ENCODE results near the gene UGT1A7. TPM values are rescaled to one million over a fixed set of nuclear protein-coding genes. Genes with fewer than 3 reads are reported as not detected.
"Not testable (repeated sequence)": the region's sequence is repeated elsewhere in the genome, so short reads cannot be mapped to it uniquely, and the experiment has no call there.

Gene UGT1A7
- total RNA-seq (2014; rRNA removed; shearing (Covaris generic)), result not detected in 2 replicates

GRCh38 chr2:233681521-233682099 lies at the start of gene UGT1A7:
UGT1A7 (plus strand) TSS chr2:233681901; CDS start chr2:233681938, 37 bp downstream.
- no peak for DNase-seq (ENCODE audit: low read depth)

DNA sequence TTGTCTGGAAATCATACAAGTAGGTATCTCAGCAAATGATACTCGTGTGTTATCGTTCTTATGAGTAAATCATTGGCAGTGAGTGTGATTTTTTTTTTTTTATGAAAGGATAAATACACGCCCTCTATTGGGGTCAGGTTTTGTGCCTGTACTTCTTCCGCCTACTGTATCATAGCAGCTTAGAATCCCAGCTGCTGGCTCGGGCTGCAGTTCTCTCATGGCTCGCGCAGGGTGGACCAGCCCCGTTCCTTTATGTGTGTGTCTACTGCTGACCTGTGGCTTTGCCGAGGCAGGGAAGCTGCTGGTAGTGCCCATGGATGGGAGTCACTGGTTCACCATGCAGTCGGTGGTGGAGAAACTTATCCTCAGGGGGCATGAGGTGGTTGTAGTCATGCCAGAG lies 45.4 kb upstream of the UGT1A7 start, which contains the start of gene UGT1A10:
TSS of gene UGT1A10 (plus strand) at position 143 of the 400 bp plus-strand sequence. CDS start at position 218, 75 bp downstream.
- peak; percentile 8 for DNase-seq (ENCODE audit: low read depth)

DNA sequence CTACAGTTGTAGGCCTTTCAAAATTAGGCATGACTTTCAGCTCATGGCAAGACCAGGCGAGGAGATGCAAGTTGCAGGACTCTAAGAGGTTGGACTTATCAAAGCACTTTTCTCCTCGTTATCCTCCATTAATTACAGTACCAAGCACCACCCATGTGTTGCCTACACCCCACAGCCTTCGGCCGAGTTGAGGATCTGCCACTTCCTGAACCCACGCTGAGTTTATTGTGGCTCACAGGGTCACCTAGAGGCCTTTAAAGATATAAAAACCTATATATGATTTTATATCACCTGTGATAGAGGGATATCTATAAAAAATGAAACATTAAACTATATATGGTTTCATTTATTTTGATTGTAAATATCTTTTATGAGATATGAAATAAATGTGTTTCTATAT lies 42.9 kb upstream of the UGT1A7 start:
- DNase-seq (ENCODE audit: low read depth), result no peak

GRCh38 chr2:233639860-233640259 lies 41.8 kb upstream of the UGT1A7 start:
- no peak for DNase-seq (ENCODE audit: low read depth)

DNA sequence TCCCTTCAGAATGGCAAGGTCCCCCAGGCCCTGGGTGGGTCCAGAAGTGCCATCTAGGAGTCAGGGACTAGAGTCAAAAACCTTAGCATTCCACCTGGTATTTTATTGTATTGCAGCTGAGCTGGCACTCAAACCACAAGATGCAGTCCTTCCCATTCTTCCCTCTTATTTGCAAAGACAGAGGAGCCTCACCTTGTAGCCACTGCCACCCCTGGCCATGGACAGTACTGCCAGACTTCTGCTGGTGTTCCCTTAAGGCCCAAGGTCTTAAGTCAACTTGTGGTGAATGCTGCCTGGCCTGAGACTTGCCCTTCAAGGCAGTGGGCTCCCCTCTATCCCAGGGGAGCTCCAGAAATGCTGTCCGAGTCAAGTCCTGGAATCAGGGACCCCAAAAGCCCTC lies 38.6 kb upstream of the UGT1A7 start:
- peak; percentile 19 for DNase-seq (ENCODE audit: low read depth)

GRCh38 chr2:233646033-233646432 lies 35.7 kb upstream of the UGT1A7 start:
- DNase-seq (ENCODE audit: low read depth), result not testable (repeated sequence)

- DNase-seq (ENCODE audit: low read depth), result no peak
Measured at GRCh38 chr2:233650981-233651380, 30.7 kb upstream of the UGT1A7 start.

DNA sequence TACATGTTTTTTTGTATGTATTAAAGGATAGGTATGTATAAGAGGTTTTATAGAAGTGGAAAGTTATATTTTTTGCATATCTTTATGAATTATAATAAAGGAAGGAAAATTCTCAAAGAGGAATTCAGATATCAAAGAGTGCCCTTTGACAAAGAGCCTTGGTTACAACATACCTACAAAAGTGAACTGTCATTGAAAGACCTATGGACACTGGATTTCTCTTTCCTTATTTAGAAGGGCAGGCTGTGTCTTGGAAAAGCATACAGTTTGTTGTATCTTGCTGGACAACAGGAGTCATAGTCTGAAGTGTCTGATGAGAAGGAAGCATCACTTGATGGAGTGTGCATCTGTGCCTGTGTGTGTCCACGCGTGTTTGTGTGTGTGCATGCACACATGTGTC lies 30.3 kb upstream of the UGT1A7 start:
- DNase-seq (ENCODE audit: low read depth), result no peak

- DNase-seq (ENCODE audit: low read depth), result no peak
Measured at GRCh38 chr2:233654501-233654900, 27.2 kb upstream of the UGT1A7 start.

DNA sequence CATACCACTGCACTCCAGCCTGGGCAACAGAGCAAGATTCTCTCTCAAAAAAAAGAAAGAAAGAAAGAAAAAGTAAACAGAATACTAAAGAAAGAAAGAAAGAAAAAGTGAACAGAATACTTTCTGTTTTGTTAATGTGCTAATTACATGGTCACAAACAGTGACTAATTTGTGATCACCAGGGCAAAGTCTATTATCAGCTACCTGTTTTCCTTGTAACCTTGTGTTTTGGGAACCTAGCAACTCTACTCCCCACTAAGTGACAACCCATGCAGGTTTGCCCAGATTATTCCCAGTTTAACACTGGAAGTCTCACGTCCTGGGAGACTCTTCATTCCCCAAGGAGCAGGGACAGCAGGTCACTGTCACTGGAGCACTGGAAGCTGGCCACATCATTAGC lies 26.7 kb upstream of the UGT1A7 start:
- DNase-seq (ENCODE audit: low read depth), result no peak

GRCh38 chr2:233655943-233656342 lies 25.8 kb upstream of the UGT1A7 start:
- not testable (repeated sequence) for DNase-seq (ENCODE audit: low read depth)

GRCh38 chr2:233656443-233656842 lies 25.3 kb upstream of the UGT1A7 start:
- DNase-seq (ENCODE audit: low read depth), result no peak

DNA sequence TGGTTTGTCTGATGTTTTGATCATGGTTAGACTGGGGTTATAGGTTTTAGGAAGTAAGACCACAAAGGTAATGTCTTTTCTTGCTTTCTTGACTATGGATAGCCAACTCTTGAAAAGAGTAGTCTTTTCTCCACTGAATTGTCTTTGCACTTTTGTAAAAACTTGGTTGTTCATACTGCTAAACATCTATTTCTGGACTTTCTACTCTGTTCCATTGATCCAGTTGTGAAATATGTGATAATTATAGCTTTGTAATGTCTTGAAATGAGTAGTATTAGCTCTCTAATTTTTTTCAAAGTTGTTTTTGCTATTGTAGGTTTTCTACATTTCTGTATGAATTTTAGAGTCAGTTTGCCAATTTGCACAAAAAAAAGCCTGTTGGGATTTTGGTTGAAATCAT lies 23.1 kb upstream of the UGT1A7 start:
- DNase-seq (ENCODE audit: low read depth), result no peak

GRCh38 chr2:233663911-233664310 lies 17.8 kb upstream of the UGT1A7 start:
- no peak for DNase-seq (ENCODE audit: low read depth)

DNA sequence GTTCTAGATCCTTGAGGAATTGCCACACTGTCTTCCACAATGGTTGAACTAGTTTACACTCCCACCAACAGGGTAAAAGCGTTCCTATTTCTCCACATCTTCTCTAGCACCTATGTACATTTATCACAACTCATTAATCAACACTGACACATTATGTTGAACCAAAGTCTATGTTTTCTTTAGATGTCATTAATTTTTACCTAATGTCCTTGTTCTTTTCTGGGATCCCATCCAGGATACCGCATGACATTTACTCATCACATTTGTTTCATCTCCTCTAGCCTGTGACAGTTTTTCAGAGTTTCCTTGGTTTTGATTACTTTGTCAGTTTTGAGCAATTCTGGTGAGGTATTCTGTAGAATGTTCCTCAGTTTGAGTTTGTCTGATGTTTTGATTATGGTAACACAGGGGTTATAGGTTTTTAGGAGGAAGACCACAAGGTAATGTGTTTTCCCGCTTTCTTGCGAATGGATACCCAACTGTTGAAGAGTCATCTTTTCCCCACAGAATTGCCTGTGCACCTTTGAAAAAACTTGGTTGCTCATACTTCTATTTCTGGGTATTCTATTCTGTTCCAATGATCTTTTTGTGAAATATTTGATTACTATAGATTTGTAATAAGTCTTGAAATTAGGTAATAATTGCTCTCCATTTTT lies 13.0 kb upstream of the UGT1A7 start:
- DNase-seq (ENCODE audit: low read depth), result no peak

GRCh38 chr2:233671290-233672161 lies 10.2 kb upstream of the UGT1A7 start, which contains the start of gene UGT1A9:
UGT1A9 (plus strand) TSS chr2:233671898; CDS start chr2:233671935, 37 bp downstream.
- no peak for DNase-seq (ENCODE audit: low read depth)

- no peak for DNase-seq (ENCODE audit: low read depth)
Measured at GRCh38 chr2:233672886-233673285, 8.8 kb upstream of the UGT1A7 start.

DNA sequence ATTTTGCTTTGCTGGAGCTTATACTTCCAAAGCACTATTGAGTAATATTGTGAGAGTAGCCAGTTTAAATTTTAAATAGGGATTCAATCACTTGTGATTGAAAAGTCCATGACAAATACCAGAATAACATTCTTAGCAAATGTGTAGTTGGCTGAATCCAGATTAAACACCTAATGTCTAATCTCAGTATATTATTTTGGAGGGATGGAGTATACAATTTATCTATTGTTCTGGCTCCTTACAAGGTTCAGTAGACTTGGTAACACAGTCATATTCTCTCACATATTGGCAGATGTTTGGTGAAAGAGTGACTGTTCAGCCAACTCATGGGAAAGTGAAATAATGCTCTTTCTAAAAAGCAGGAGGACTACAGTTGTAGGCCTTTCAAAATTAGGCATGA lies 7.8 kb upstream of the UGT1A7 start:
- DNase-seq (ENCODE audit: low read depth), result no peak

DNA sequence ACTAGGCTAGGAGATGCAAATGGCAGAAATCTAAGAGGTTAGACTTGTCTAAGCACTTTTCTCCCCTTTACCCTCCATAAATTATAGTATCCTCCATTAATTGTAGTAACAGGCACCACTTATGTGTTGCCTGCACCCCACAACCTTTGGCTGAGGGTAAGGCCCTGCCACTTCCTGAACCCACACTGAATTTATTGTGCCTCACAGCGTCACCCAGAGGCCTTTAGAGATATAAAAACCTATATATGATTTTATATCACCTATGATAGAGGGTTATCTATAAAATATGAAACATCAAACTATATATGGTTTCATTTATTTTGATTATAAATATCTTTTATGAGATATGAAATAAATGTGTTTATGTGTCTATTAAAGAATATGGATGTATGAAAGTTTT lies 7.4 kb upstream of the UGT1A7 start:
- DNase-seq (ENCODE audit: low read depth), result no peak

DNA sequence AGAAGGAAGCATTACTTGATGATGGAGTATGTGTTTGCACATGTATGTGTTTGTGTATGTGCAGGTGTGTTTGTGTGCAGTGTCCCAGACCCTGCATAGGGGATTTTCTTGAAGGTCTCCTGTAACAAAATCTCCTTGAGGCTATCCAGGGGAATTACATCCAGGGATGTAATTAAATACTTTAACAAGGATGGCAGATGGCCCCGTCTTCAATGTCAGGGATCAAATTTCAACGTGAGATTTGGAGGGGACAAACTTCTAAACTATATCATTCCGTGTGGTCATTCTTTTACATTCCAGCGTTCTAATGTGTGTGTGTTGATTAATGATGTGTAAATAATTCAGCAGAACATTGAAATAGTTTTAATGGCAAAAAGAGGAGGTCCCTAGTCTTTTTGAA lies 6.7 kb upstream of the UGT1A7 start:
- peak; percentile 7 for DNase-seq (ENCODE audit: low read depth)

- DNase-seq (ENCODE audit: low read depth), result peak; percentile 15
Measured at GRCh38 chr2:233676046-233676445, 5.7 kb upstream of the UGT1A7 start.

DNA sequence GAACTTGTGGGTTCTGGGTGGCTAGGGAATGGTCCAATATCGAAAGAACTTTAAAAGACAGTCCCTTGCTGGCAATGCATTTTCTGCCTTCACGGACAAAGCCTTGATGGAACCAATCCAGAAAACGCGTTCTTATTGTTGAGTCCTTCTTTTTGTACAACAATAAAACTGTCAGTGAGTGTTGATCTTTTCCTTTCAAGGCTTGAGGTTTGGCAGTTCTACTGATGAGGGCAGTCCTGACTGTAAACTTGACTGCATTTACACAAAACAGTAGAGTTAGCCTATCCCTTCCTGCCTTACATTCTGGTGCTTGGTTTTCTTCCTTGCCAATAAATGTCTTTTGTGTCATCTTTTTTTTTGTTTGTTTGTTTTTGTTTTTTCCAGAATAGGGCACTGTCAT lies 2.5 kb upstream of the UGT1A7 start:
- no peak for DNase-seq (ENCODE audit: low read depth)
